NOMO-1 treated with dmso at 0.1 percent for 144 hours (cell line): ENCODE data around the gene HORMAD2.
"Not testable (repeated sequence)": the region's sequence is repeated elsewhere in the genome, so short reads cannot be mapped to it uniquely, and the experiment has no call there.

Experiments used
- DNase-seq: peaks from one replicate; lab custom pipeline; 2025; ENCODE audit not compliant: unreplicated experiment; lab: John Stamatoyannopoulos, UW

HORMAD2 gene

GRCh38 chr22:30056015-30056414, 24.2 kb upstream of the HORMAD2 start:
- no peak for DNase-seq

GRCh38 chr22:30057375-30057774, 22.9 kb upstream of the HORMAD2 start:
- no peak for DNase-seq

- not testable (repeated sequence) for DNase-seq
Measured at GRCh38 chr22:30059346-30060020, 20.8 kb upstream of the HORMAD2 start.

- not testable (repeated sequence) for DNase-seq
Measured at GRCh38 chr22:30061094-30061493, 19.2 kb upstream of the HORMAD2 start.

GRCh38 chr22:30062259-30062658, 18.0 kb upstream of the HORMAD2 start:
- DNase-seq = no peak

GRCh38 chr22:30062950-30063349, 17.3 kb upstream of the HORMAD2 start:
- DNase-seq = no peak

- no peak for DNase-seq
Measured at GRCh38 chr22:30064172-30064571, 16.1 kb upstream of the HORMAD2 start.

- DNase-seq = no peak
Measured at GRCh38 chr22:30073743-30074142, 6.5 kb upstream of the HORMAD2 start.

- no peak for DNase-seq
Measured at GRCh38 chr22:30074147-30074546, 6.1 kb upstream of the HORMAD2 start.

- DNase-seq = no peak
Measured at GRCh38 chr22:30074994-30075393, 5.3 kb upstream of the HORMAD2 start.

GRCh38 chr22:30077279-30077880, 2.9 kb upstream of the HORMAD2 start:
- DNase-seq = no peak

- no peak for DNase-seq
Measured at GRCh38 chr22:30078320-30079311, 1.6 kb upstream of the HORMAD2 start.

- no peak for DNase-seq
Measured at GRCh38 chr22:30080805-30081204, 541 bp downstream of the HORMAD2 start.

GRCh38 chr22:30086496-30086895, 6.2 kb downstream of the HORMAD2 start:
- DNase-seq = no peak

GRCh38 chr22:30087037-30087436, 6.8 kb downstream of the HORMAD2 start:
- DNase-seq = not testable (repeated sequence)

- no peak for DNase-seq
Measured at GRCh38 chr22:30087611-30088010, 7.3 kb downstream of the HORMAD2 start.

GRCh38 chr22:30088468-30088867, 8.2 kb downstream of the HORMAD2 start:
- no peak for DNase-seq

- no peak for DNase-seq
Measured at GRCh38 chr22:30089655-30089974, 9.4 kb downstream of the HORMAD2 start.

- no peak for DNase-seq
Measured at GRCh38 chr22:30092686-30093085, 12.4 kb downstream of the HORMAD2 start.

- no peak for DNase-seq
Measured at GRCh38 chr22:30094804-30095203, 14.5 kb downstream of the HORMAD2 start.

GRCh38 chr22:30097861-30098260, 17.6 kb downstream of the HORMAD2 start:
- DNase-seq = no peak

GRCh38 chr22:30100770-30101169, 20.5 kb downstream of the HORMAD2 start:
- not testable (repeated sequence) for DNase-seq
